IMR-90 (cell line): ENCODE data around the gene LAMA2. TPM values are rescaled to one million over a fixed set of nuclear protein-coding genes. Genes with fewer than 3 reads are reported as not detected.

ENCODE experiments used
- ATAC-seq: fragments of 200-7000 bp; cut with Tn5 transposase; 2 replicates; pipeline ENCODE4 v1.9.1; 2020; ENCODE audit warnings: low read depth, mild to moderate bottlenecking, moderate library complexity
- BruUV-seq: library from RNA; stranded (reverse); fragments of 400-500 nt; replicated peaks from 2 replicates; lab custom pipeline; 2021; lab: Mats Ljungman, UMichigan
- CTCF ChIA-PET: fragments of 300-600 bp; formaldehyde crosslinking; extraction: SDS; loops from one replicate; lab custom pipeline; 2021; ENCODE audit warnings: antibody characterized with exemption; lab: Yijun Ruan, JAX
- POLR2A ChIA-PET: fragments of 300-600 bp; sonication (Branson Sonifier 250); formaldehyde crosslinking; loops from one replicate; lab custom pipeline; 2022; ENCODE audit warnings: antibody characterized with exemption; ENCODE audit not compliant: unreplicated experiment; lab: Charles Lee
- DNase-seq: peaks from one replicate; pipeline ENCODE4 v3.0.0; 2013
- H2AFZ ChIP-seq: replicated peaks from 2 replicates; pipeline ENCODE3; 2013; ENCODE audit warnings: low read length, mild to moderate bottlenecking; ENCODE audit not compliant: poor library complexity
- H2AK5ac ChIP-seq: 2 replicates; pipeline ENCODE4 v1.6.1; 2013; ENCODE audit warnings: low read depth, low read length, inconsistent platforms
- H2AK9ac ChIP-seq: replicated peaks from 2 replicates; pipeline ENCODE3; 2013; ENCODE audit warnings: mild to moderate bottlenecking, low read depth, low read length, moderate library complexity; ENCODE audit not compliant: poor library complexity
- H2BK120ac ChIP-seq: 2 replicates; pipeline ENCODE4 v1.6.1; 2013; ENCODE audit warnings: low read depth, low read length, inconsistent platforms
- H2BK15ac ChIP-seq: 3 replicates; pipeline ENCODE4 v1.6.1; 2013; ENCODE audit warnings: low read depth, low read length, inconsistent platforms
- H2BK20ac ChIP-seq: 2 replicates; pipeline ENCODE4 v1.6.1; 2013; ENCODE audit warnings: low read depth, mild to moderate bottlenecking, inconsistent platforms, low read length, moderate library complexity
- H2BK5ac ChIP-seq: 2 replicates; pipeline ENCODE4 v1.6.1; 2013; ENCODE audit warnings: mild to moderate bottlenecking, low read depth, low read length, inconsistent platforms; ENCODE audit not compliant: poor library complexity, severe bottlenecking
- H3K14ac ChIP-seq: replicated peaks from 2 replicates; pipeline ENCODE4 v1.6.1; 2013; ENCODE audit warnings: low read depth, low read length, inconsistent platforms
- H3K18ac ChIP-seq: 2 replicates; pipeline ENCODE4 v1.6.1; 2013; ENCODE audit warnings: low read depth, low read length, control low read depth
- H3K23ac ChIP-seq: 2 replicates; pipeline ENCODE4 v1.6.1; 2013; ENCODE audit warnings: low read depth, low read length, inconsistent platforms
- H3K27ac ChIP-seq: 2 replicates; pipeline ENCODE4 v1.5.1; 2013; ENCODE audit warnings: mild to moderate bottlenecking, control low read depth, low read length; ENCODE audit not compliant: insufficient read depth
- H3K27me3 ChIP-seq: 2 replicates; pipeline ENCODE4 v1.6.1; 2013; ENCODE audit warnings: low read length; ENCODE audit not compliant: control insufficient read depth, insufficient read depth
- H3K36me3 ChIP-seq: 2 replicates; pipeline ENCODE4 v1.6.1; 2013; ENCODE audit warnings: low read length, mixed read lengths; ENCODE audit not compliant: control insufficient read depth, insufficient read depth
- H3K4ac ChIP-seq: 2 replicates; pipeline ENCODE4 v1.6.1; 2013; ENCODE audit warnings: low read depth, low read length, inconsistent platforms
- H3K4me1 ChIP-seq: 2 replicates; pipeline ENCODE4 v1.6.1; 2013; ENCODE audit warnings: low read length, mixed read lengths; ENCODE audit not compliant: control insufficient read depth, insufficient read depth
- H3K4me2 ChIP-seq: 2 replicates; pipeline ENCODE4 v1.6.1; 2013; ENCODE audit warnings: low read depth, mild to moderate bottlenecking, control low read depth, low read length, moderate library complexity
- H3K4me3 ChIP-seq: 2 replicates; pipeline ENCODE4 v1.5.1; 2013; ENCODE audit warnings: low read depth, mild to moderate bottlenecking, control low read depth, low read length, moderate library complexity; ENCODE audit not compliant: insufficient read depth
- H3K56ac ChIP-seq: 2 replicates; pipeline ENCODE4 v1.6.1; 2013; ENCODE audit warnings: low read length, inconsistent platforms; ENCODE audit not compliant: insufficient read depth; ENCODE audit errors: extremely low read depth
- H3K79me1 ChIP-seq, 2 experiments: 2 replicates each; pipeline ENCODE4 v1.6.1; 2013; ENCODE audit warnings: low read length in 2 of 2, inconsistent platforms in 1 of 2, low read depth in 1 of 2
- H3K9ac ChIP-seq: 2 replicates; pipeline ENCODE4 v1.6.1; 2013; ENCODE audit warnings: low read depth, low read length, control low read depth
- H3K9me1 ChIP-seq: 2 replicates; pipeline ENCODE4 v1.6.1; 2013; ENCODE audit warnings: low read length, inconsistent platforms; ENCODE audit not compliant: insufficient read depth
- H3K9me3 ChIP-seq: 2 replicates; pipeline ENCODE4 v1.6.1; 2013; ENCODE audit warnings: low read length; ENCODE audit not compliant: control insufficient read depth, insufficient read depth
- H4K20me1 ChIP-seq: 2 replicates; pipeline ENCODE4 v1.6.1; 2013; ENCODE audit warnings: low read length, inconsistent platforms; ENCODE audit not compliant: insufficient read depth
- H4K5ac ChIP-seq: 2 replicates; pipeline ENCODE4 v1.6.1; 2013; ENCODE audit warnings: mild to moderate bottlenecking, low read depth, low read length, control low read depth
- H4K8ac ChIP-seq, 2 experiments: 2 replicates each; pipeline ENCODE4 v1.6.1; 2013; ENCODE audit warnings: low read depth in 2 of 2, low read length in 2 of 2, control low read depth in 1 of 2, inconsistent platforms in 1 of 2
- H4K91ac ChIP-seq: 2 replicates; pipeline ENCODE4 v1.6.1; 2013; ENCODE audit warnings: low read depth, low read length, inconsistent platforms; ENCODE audit not compliant: insufficient read depth
- MAZ ChIP-seq: IDR thresholded peaks from 2 replicates; pipeline ENCODE4 v1.6.1; 2012; ENCODE audit warnings: low read depth, mild to moderate bottlenecking, low read length, improper control_type of control experiment, moderate library complexity, borderline replicate concordance
- RFX5 ChIP-seq: IDR thresholded peaks from 2 replicates; pipeline ENCODE4 v1.8.0; 2012; ENCODE audit warnings: low read depth, mild to moderate bottlenecking, low read length, moderate library complexity
- WGBS, 2 experiments: methylation state at CpG; one replicate each; pipeline versions ENCODE4 v1.1.5 to v1.1.7; 2013; ENCODE audit warnings: missing lambda C conversion rate in 2 of 2; ENCODE audit not compliant: insufficient read length in 1 of 2; ENCODE audit errors: extremely low coverage in 2 of 2; 5-methylcytosine and 5-hydroxymethylcytosine counted together
- dilution Hi-C: fragments of 300-500 bp; cut with HindIII; formaldehyde crosslinking; loops from one replicate; pipeline ENCODE4 v1.14.3; 2018; ENCODE audit warnings: low sequenced_read_pairs; ENCODE audit not compliant: unreplicated experiment
- in situ Hi-C: fragments of 300-500 bp; cut with MboI; formaldehyde crosslinking; loops from 3 replicates; pipeline ENCODE4 v1.14.3; 2019; ENCODE audit warnings: low sequenced_read_pairs, inconsistent platforms, mixed read lengths
- intact Hi-C: fragments of 100-400 bp; cut with micrococcal nuclease; formaldehyde crosslinking; loops from 2 replicates; pipeline ENCODE4 v1.10.0; 2022
- polyA plus RNA-seq, 3 experiments: library from polyadenylated mRNA; depleted of rRNA; stranded (reverse); fragments of >200 nt; gene quantifications; 2 replicates each; pipeline ENCODE4 v1.2.3, GENCODE V29; 2012; ENCODE audit warnings: low replicate concordance in 1 of 3
- total RNA-seq: library from RNA; depleted of rRNA; stranded (reverse); fragments of >200 nt; gene quantifications from 2 replicates; pipeline ENCODE4 v1.2.3, GENCODE V29; 2012
- TF ChIP-seq, protein P1 (sequence below): fragments of 150-350 bp; IDR thresholded peaks from 2 replicates; pipeline ENCODE4 v1.6.1; 2016; ENCODE audit warnings: low read depth, mild to moderate bottlenecking, low read length, moderate library complexity, borderline replicate concordance

The LAMA2 gene
- total and polyA plus RNA-seq, 2 of the 4 experiments (the other 2 are of a cell fraction), result 9.9 to 13.3 TPM

DNA sequence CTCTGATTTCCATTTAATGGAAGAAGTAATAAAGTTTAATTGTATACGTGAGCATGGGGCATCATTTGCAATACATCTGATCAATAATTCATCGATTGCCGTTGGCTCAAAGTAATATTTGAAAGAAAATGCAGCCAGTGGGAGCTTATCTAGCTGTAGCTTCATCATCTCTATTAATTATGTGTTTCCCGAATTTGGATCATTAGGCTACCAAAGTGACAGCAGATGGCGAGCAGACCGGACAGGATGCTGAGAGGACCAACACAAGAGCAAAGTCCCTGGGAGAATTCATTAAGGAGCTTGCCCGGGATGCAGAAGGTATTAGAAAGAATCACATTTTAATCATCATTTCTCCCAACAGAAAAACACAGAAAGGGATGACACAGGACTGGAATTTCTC is 500.0 kb downstream of the LAMA2 start:
- Histone ChIP-seq H3K56ac (no peak overlapping the region), H3K18ac (no peak overlapping the region), H3K9me1 (no peaks in the 10 kb centered on the region), H2AK5ac (no peak overlapping the region), H3K23ac (no peak overlapping the region), H2BK15ac (no peak overlapping the region), H2BK5ac (no peak overlapping the region), H4K20me1 (no peaks in the 10 kb centered on the region), H3K27ac (no peak overlapping the region), H3K79me1 (no peaks in the 10 kb centered on the region), H2AK9ac (no peak overlapping the region), H2BK120ac (no peak overlapping the region), H2AFZ (no peak overlapping the region), H3K4me2 (no peak overlapping the region), H3K14ac (no peak overlapping the region), H2BK20ac (no peak overlapping the region), H3K4me3 (no peak overlapping the region), H4K8ac (no peak overlapping the region), H3K27me3 (peaks cover 33% of the 10 kb centered on the region), H3K4me1 (no peaks in the 10 kb centered on the region), H3K9ac (no peak overlapping the region), H3K36me3 (0 out of 2 replicates have a peak, but pooled peaks cover 1% of the 10 kb centered on the region), H3K4ac (no peak overlapping the region), H3K9me3 (no peaks in the 10 kb centered on the region), H4K5ac (no peak overlapping the region), H4K91ac (no peak overlapping the region)
- intact Hi-C loops, result no loop called here
- ChIA-PET CTCF (interaction anchor here (2.0 kb wide), 1 partner anchor 12 kb away, joined by 6 read pairs; no protein-coding TSS in a partner anchor), POLR2A (no interaction called here)
- dilution Hi-C loops, result no loop called here
- DNase-seq, result no peak
- no peak for ATAC-seq
- BruUV-seq, result no TSS peak
- in situ Hi-C loops, result no loop called here
- TF ChIP-seq, protein P1, sequence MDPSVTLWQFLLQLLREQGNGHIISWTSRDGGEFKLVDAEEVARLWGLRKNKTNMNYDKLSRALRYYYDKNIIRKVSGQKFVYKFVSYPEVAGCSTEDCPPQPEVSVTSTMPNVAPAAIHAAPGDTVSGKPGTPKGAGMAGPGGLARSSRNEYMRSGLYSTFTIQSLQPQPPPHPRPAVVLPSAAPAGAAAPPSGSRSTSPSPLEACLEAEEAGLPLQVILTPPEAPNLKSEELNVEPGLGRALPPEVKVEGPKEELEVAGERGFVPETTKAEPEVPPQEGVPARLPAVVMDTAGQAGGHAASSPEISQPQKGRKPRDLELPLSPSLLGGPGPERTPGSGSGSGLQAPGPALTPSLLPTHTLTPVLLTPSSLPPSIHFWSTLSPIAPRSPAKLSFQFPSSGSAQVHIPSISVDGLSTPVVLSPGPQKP, result no peak
- TF ChIP-seq MAZ, result no peak
- TF ChIP-seq RFX5, result no peak
- WGBS, 2 experiments, result 86% methylated on average over 3 of the region's 7 CpGs; no CpG with 5 or more reads in 1 of the 2 experiments
